ENCODE data around the gene PARVG.

- TF ChIP-seq CTCF (IDR thresholded peaks at IDR 0.05) (no peak), POLR2A (IDR thresholded peaks at IDR 0.05) (no peak)
Observed at GRCh38 chr22:44139773-44140172, 41.0 kb upstream of the PARVG start.

Measured in uterus (tissue), 2 donors.